ENCODE results near the gene WWOX. TPM values are rescaled to one million over a fixed set of nuclear protein-coding genes. Genes with fewer than 3 reads are reported as not detected.

Gene WWOX
- total and polyA plus RNA-seq, 2 of the 8 experiments (the other 6 are each of a cell fraction or from before 2014, with no cell fraction given): 5.4 to 16.7 TPM

DNA sequence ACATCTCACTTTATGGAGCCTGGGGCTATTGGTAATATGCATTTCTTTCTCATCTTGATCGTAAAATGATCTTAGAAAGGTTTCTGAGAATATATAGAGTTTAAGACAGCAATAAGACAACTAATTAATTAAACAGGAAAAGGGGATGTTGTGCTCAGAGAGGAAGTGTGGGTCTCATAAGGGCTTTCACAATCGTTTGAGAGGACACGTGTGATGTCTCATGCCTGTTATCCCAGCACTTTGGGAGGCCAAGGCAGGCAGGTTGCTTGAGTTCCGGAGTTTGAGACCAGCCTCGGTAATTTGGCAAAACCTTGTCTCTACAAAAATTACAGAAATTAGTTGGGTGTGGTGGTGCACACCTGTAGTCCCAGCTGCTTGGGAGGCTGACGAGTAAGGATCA is 295.6 kb downstream of the WWOX start (continued):
- TF ChIP-seq EP300 (IDR thresholded peaks at IDR 0.05; ENCODE audit: borderline replicate concordance in 1 of 2, low read depth in 2 of 2, low read length in 2 of 2): no peak
- no peak for TF ChIP-seq JUN (IDR thresholded peaks at IDR 0.05; ENCODE audit: low read depth, low read length)
- TF ChIP-seq ZNF274 (IDR thresholded peaks at IDR 0.05; ENCODE audit: borderline replicate concordance, extremely low read depth, low read length): no peak
- no peak for TF ChIP-seq SRF (IDR thresholded peaks at IDR 0.05; ENCODE audit: low read depth, low read length)
- no peak for TF ChIP-seq EZH2 (IDR thresholded peaks at IDR 0.05; ENCODE audit: low read depth, low read length, severe bottlenecking)

Measured in H1 (cell line).